ENCODE measurements around the gene FAIM2. TPM values are rescaled to one million over a fixed set of nuclear protein-coding genes. Genes with fewer than 3 reads are reported as not detected.

Gene FAIM2
- total and polyA plus RNA-seq, 9 of the 15 experiments (the other 6 are each of a cell fraction or from before 2014, with no cell fraction given) = 0.01 to 0.10 TPM; not detected in 7

DNA sequence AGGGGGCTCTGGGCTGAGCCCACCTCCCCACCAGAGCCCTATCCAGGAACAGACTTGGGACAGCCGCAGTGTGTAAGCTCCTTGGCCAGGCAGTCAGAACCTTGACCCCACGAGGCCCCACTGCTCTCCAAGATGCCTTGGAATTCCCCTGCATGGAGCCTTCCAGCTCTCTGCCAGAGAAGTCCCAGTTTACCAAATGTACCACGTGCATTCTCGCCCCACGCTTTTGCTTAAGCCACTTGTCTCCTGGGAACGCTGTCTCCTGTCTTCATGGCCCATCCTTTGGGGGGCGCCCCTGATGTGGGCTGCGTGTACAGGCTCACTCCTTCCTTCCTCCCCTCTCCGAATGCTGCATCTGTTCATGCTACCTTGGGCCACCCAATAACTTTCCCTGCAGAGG, 7.9 kb downstream of the FAIM2 start:
- no peaks in the 10 kb centered on the region for H3K9me3 ChIP-seq (replicated peaks; ENCODE audit: control insufficient read depth, insufficient read depth, low read depth, low read length)
- no peak overlapping the region for H3K27ac ChIP-seq (ENCODE audit: extremely low read depth, low read depth, low read length)
- H3K9ac ChIP-seq (ENCODE audit: insufficient read depth in 1 of 2, low read depth in 2 of 2, low read length in 2 of 2) = no peak overlapping the region; a peak in 1 of 4 replicates
- H3K79me2 ChIP-seq (ENCODE audit: control insufficient read depth, insufficient read depth, low read length) = no peaks in the 10 kb centered on the region
- POLR2A ChIA-PET = interaction anchor here (0.6 to 1.1 kb wide), 3 partner anchors 23 to 60 kb away, joined by 3 read pairs; no protein-coding TSS in a partner anchor
- no peaks in the 10 kb centered on the region; a peak in 2 of 5 replicates for H3K27me3 ChIP-seq (ENCODE audit: control insufficient read depth in 2 of 2, insufficient read depth in 2 of 2, low read length in 2 of 2)
- DNase-seq (ENCODE audit: extremely low read depth in 1 of 4, low spot score in 3 of 4) = no peak
- CTCF ChIA-PET (ENCODE audit: low intra/inter-chr PET ratio) = no interaction called here
- no peaks in the 10 kb centered on the region for H3K9me1 ChIP-seq (ENCODE audit: control insufficient read depth, insufficient read depth, low read length)
- intact Hi-C loops (cut with micrococcal nuclease) (no loop called here), in situ Hi-C loops (cut with MboI) (no loop called here)
- no peak for TF ChIP-seq BCL6 (CRISPR knock-in tag; IDR thresholded peaks at IDR 0.05)
- no peak for TF ChIP-seq RFX5 (IDR thresholded peaks at IDR 0.05; ENCODE audit: low read depth, low read length)
- TF ChIP-seq, protein P1, sequence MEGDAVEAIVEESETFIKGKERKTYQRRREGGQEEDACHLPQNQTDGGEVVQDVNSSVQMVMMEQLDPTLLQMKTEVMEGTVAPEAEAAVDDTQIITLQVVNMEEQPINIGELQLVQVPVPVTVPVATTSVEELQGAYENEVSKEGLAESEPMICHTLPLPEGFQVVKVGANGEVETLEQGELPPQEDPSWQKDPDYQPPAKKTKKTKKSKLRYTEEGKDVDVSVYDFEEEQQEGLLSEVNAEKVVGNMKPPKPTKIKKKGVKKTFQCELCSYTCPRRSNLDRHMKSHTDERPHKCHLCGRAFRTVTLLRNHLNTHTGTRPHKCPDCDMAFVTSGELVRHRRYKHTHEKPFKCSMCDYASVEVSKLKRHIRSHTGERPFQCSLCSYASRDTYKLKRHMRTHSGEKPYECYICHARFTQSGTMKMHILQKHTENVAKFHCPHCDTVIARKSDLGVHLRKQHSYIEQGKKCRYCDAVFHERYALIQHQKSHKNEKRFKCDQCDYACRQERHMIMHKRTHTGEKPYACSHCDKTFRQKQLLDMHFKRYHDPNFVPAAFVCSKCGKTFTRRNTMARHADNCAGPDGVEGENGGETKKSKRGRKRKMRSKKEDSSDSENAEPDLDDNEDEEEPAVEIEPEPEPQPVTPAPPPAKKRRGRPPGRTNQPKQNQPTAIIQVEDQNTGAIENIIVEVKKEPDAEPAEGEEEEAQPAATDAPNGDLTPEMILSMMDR (IDR thresholded peaks at IDR 0.05 in 2 of 3, conservative IDR thresholded peaks at IDR 0.05 in 1 of 3; ENCODE audit: insufficient read depth in 2 of 3, low read depth in 1 of 3, low read length in 3 of 3) = 0 out of 6 replicates have a peak, but pooled peaks of 1 of the 3 experiments have one; percentile 7
- FAIRE-seq = no peak
- WGBS (ENCODE audit: insufficient coverage, low coverage, missing lambda C conversion rate) = 37% methylated on average over 9 of the region's 9 CpGs
- H3K4me2 ChIP-seq (ENCODE audit: insufficient read depth, low read length) = no peak overlapping the region
- H3K4me1 ChIP-seq (replicated peaks in 1 of 2; ENCODE audit: control insufficient read depth in 2 of 2, insufficient read depth in 2 of 2, low read length in 2 of 2) = peaks cover 32 to 51% of the 10 kb centered on the region in 2 experiments
- no peak overlapping the region for H2AFZ ChIP-seq (ENCODE audit: low read depth, low read length)
- H3K4me3 ChIP-seq = no peak overlapping the region
- H4K20me1 ChIP-seq (replicated peaks; ENCODE audit: control insufficient read depth, insufficient read depth, low read length) = no peaks in the 10 kb centered on the region
- no TSS peak for BruUV-seq (replicated peaks)
- no peaks in the 10 kb centered on the region for H3K36me3 ChIP-seq (ENCODE audit: control insufficient read depth, insufficient read depth, low read length)
- ATAC-seq = no peak; the same call in 2 of the 3 replicates

DNA sequence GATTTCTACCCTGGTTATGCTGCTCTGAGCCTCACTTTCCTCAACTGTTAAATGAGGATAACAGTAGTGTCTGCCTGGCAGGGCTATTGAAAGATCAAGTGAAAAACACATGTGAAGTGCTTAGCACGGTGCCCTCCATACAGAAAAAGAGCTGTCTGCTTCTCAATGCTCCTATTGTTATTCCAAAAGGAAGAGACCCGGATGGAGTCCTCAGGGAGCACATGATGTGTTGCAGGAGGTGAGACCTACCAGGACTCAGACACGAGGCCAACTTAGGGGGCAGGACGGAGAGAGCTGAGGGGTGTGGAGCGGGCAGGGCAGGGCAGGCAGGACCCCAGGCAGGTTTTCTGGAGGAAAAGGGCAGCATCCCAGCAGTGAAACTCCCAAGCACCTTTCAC, 8.9 kb downstream of the FAIM2 start:
- no peak for ATAC-seq
- BruUV-seq (replicated peaks) = no TSS peak
- no peak for TF ChIP-seq ZNF431 (CRISPR knock-in tag; IDR thresholded peaks at IDR 0.05)
- no peak for TF ChIP-seq DMBX1 (CRISPR knock-in tag; IDR thresholded peaks at IDR 0.05; ENCODE audit: borderline replicate concordance)
- no peaks in the 10 kb centered on the region for H3K36me3 ChIP-seq (ENCODE audit: control insufficient read depth, insufficient read depth, low read length)
- no peaks in the 10 kb centered on the region for H3K79me2 ChIP-seq (ENCODE audit: control insufficient read depth, insufficient read depth, low read length)
- H2AFZ ChIP-seq (ENCODE audit: low read depth, low read length) = no peak overlapping the region
- H4K20me1 ChIP-seq (replicated peaks; ENCODE audit: control insufficient read depth, insufficient read depth, low read length) = no peaks in the 10 kb centered on the region
- H3K4me1 ChIP-seq (replicated peaks in 1 of 2; ENCODE audit: control insufficient read depth in 2 of 2, insufficient read depth in 2 of 2, low read length in 2 of 2) = peaks cover 22 to 44% of the 10 kb centered on the region in 2 experiments; a peak in 4 of 5 replicates
- no peak overlapping the region for H3K9ac ChIP-seq (ENCODE audit: insufficient read depth in 1 of 2, low read depth in 2 of 2, low read length in 2 of 2)
- no peaks in the 10 kb centered on the region for H3K9me1 ChIP-seq (ENCODE audit: control insufficient read depth, insufficient read depth, low read length)
- no peak overlapping the region for H3K4me3 ChIP-seq
- ChIA-PET CTCF (ENCODE audit: low intra/inter-chr PET ratio) (no interaction called here), POLR2A (interaction anchor here (0.6 to 1.4 kb wide), 3 partner anchors 10 to 43 kb away, joined by 3 read pairs; no protein-coding TSS in a partner anchor)
- FAIRE-seq = no peak
- no peak overlapping the region for H3K27ac ChIP-seq (ENCODE audit: extremely low read depth, low read depth, low read length)
- in situ Hi-C loops (cut with MboI) = no loop called here
- H3K27me3 ChIP-seq (ENCODE audit: control insufficient read depth in 2 of 2, insufficient read depth in 2 of 2, low read length in 2 of 2) = no peaks in the 10 kb centered on the region; a peak in 2 of 5 replicates
- DNase-seq (ENCODE audit: extremely low read depth in 1 of 4, low spot score in 3 of 4) = no peak
- H3K9me3 ChIP-seq (replicated peaks; ENCODE audit: control insufficient read depth, insufficient read depth, low read depth, low read length) = no peaks in the 10 kb centered on the region
- intact Hi-C loops (cut with micrococcal nuclease) = no loop called here
- no peak overlapping the region for H3K4me2 ChIP-seq (ENCODE audit: insufficient read depth, low read length)
- WGBS (ENCODE audit: insufficient coverage, low coverage, missing lambda C conversion rate) = 32% methylated on average over 4 of the region's 5 CpGs
